Caco-2 (cell line): ENCODE measurements around the gene SLC29A3. TPM values are rescaled to one million over a fixed set of nuclear protein-coding genes. Genes with fewer than 3 reads are reported as not detected.

Source experiments
- BruUV-seq: library from RNA; stranded (reverse); fragments of 400-500 nt; replicated peaks from 2 replicates; lab custom pipeline; 2021; lab: Mats Ljungman, UMichigan
- CTCF ChIA-PET: fragments of 300-600 bp; sonication (Branson Sonifier 250); formaldehyde crosslinking; loops from one replicate; lab custom pipeline; 2022; ENCODE audit warnings: antibody characterized with exemption; lab: Charles Lee
- POLR2A ChIA-PET: fragments of 300-600 bp; sonication (Branson Sonifier 250); formaldehyde crosslinking; loops from one replicate; lab custom pipeline; 2022; ENCODE audit warnings: antibody characterized with exemption; lab: Charles Lee
- DNase-seq, 2 experiments: peaks; one replicate each; pipeline versions ENCODE4 v3.0.0 to v3.0.0-alpha.2; 2020 to 2022
- H3K27me3 ChIP-seq: replicated peaks from 2 replicates; pipeline ENCODE4 v1.6.0; 2011; ENCODE audit warnings: low read length; ENCODE audit not compliant: control insufficient read depth, insufficient read depth
- H3K36me3 ChIP-seq: 2 replicates; pipeline ENCODE4 v1.5.1; 2011; ENCODE audit warnings: low read length; ENCODE audit not compliant: control insufficient read depth, insufficient read depth
- H3K4me1 ChIP-seq: fragments of 250-450 bp; sonication (Bioruptor Pico); 2 replicates; pipeline ENCODE4 v1.5.1; 2020; ENCODE audit warnings: mild to moderate bottlenecking
- H3K4me3 ChIP-seq: 2 replicates; pipeline ENCODE4 v1.5.1; 2011; ENCODE audit warnings: low read depth, mild to moderate bottlenecking, control low read depth, low read length
- H3K9me3 ChIP-seq: fragments of 250-450 bp; sonication (Bioruptor Pico); 2 replicates; pipeline ENCODE4 v1.5.1; 2020; ENCODE audit warnings: mild to moderate bottlenecking, moderate library complexity
- H3K27ac Mint-ChIP-seq: one replicate; pipeline ENCODE4 v1.8.0; 2022; ENCODE audit warnings: mixed read lengths; ENCODE audit not compliant: unreplicated experiment
- H3K27me3 Mint-ChIP-seq: one replicate; pipeline ENCODE4 v1.8.0; 2022; ENCODE audit warnings: mixed read lengths; ENCODE audit not compliant: insufficient read depth, unreplicated experiment
- H3K36me3 Mint-ChIP-seq: one replicate; pipeline ENCODE4 v1.8.0; 2022; ENCODE audit warnings: mild to moderate bottlenecking, mixed read lengths; ENCODE audit not compliant: insufficient read depth, unreplicated experiment
- H3K4me1 Mint-ChIP-seq: one replicate; pipeline ENCODE4 v1.8.0; 2022; ENCODE audit warnings: low read depth, mixed read lengths; ENCODE audit not compliant: unreplicated experiment
- H3K4me3 Mint-ChIP-seq: one replicate; pipeline ENCODE4 v1.8.0; 2022; ENCODE audit warnings: mild to moderate bottlenecking, moderate library complexity, mixed read lengths; ENCODE audit not compliant: unreplicated experiment
- H3K9me3 Mint-ChIP-seq: one replicate; pipeline ENCODE4 v1.8.0; 2022; ENCODE audit warnings: mixed read lengths; ENCODE audit not compliant: unreplicated experiment
- CTCF ChIP-seq, 2 experiments: fragments of 200-600 bp in 1 of 2; IDR thresholded peaks; 1 replicate in 1 of 2; 2 replicates in 1 of 2; pipeline versions ENCODE4 v1.5.1 to v1.8.0; 2011 to 2022; ENCODE audit warnings: antibody characterized with exemption in 1 of 2, control low read depth in 1 of 2, inconsistent platforms in 1 of 2, low read depth in 1 of 2, low read length in 1 of 2, mild to moderate bottlenecking in 1 of 2, moderate library complexity in 1 of 2; ENCODE audit not compliant: insufficient read depth in 1 of 2, severe bottlenecking in 1 of 2, unreplicated experiment in 1 of 2
- intact Hi-C: fragments of 100-400 bp; cut with micrococcal nuclease; formaldehyde crosslinking; loops from one replicate; pipeline ENCODE4 v1.10.0; 2022; ENCODE audit not compliant: unreplicated experiment
- total RNA-seq: library from RNA; stranded (reverse); gene quantifications from 2 replicates; pipeline ENCODE4 v1.2.3, GENCODE V29; 2022

Gene SLC29A3
- total RNA-seq, 1 experiment from 2014 or later, result 20.7 TPM

DNA sequence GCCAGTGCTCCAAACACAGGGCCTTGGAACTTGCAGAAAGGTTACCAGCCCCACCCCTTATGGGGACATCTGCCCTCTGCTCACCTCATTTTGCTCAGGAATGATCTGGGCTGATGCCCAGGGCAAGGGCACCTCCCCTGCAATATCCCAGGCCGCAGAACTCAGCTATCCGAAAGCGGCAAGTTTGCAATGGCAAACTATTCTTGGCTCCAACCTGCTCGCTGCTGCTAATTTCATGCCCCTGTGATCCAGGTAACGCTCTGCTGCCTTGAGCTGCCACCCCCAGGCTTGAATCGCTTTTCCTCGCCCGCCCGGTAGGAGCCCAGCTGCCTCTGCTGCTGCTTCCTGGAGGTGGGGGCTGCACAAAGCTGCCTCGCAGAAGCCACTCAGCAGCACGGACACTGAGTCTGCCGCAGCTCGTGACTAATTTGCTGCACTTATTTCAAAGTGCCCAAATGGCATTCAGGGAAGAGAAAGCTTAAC, 18.2 kb downstream of the SLC29A3 start:
- BruUV-seq, result no TSS peak
- Mint-ChIP-seq H3K4me1 (peaks cover 68% of the 10 kb centered on the region), H3K27me3 (no peaks in the 10 kb centered on the region), H3K27ac (peak overlapping the region; percentile 93), H3K4me3 (no peak overlapping the region), H3K36me3 (peaks cover 20% of the 10 kb centered on the region), H3K9me3 (no peaks in the 10 kb centered on the region)
- DNase-seq, result no peak
- TF ChIP-seq CTCF (IDR thresholded peaks at IDR 0.05; ENCODE audit: insufficient read depth in 1 of 2, low read depth in 1 of 2, low read length in 1 of 2, severe bottlenecking in 1 of 2, unreplicated experiment in 1 of 2), result no peak
- Histone ChIP-seq H3K4me1 (peaks cover 92% of the 10 kb centered on the region), H3K36me3 (no peaks in the 10 kb centered on the region; the same call in 1 of the 2 replicates), H3K4me3 (no peak overlapping the region), H3K9me3 (no peaks in the 10 kb centered on the region), H3K27me3 (no peaks in the 10 kb centered on the region)
- ChIA-PET CTCF (interaction anchor here (5.4 kb wide), 1 partner anchor 18 kb away, joined by 38 read pairs; the partner anchor contains the start of gene SLC29A3), POLR2A (no interaction called here)
- intact Hi-C loops, result no loop called here

GRCh38 chr10:71338728-71339495, 19.9 kb downstream of the SLC29A3 start:
- TF ChIP-seq CTCF (IDR thresholded peaks at IDR 0.05; ENCODE audit: insufficient read depth in 1 of 2, low read depth in 1 of 2, low read length in 1 of 2, severe bottlenecking in 1 of 2, unreplicated experiment in 1 of 2), result no peak
- POLR2A ChIA-PET, result interaction anchor here (0.5 to 2.1 kb wide), 2 partner anchors 19 to 57 kb away, joined by 3 to 13 read pairs; partner anchors contain the start of gene SLC29A3
- Mint-ChIP-seq H3K9me3 (no peaks in the 10 kb centered on the region), H3K4me1 (peaks cover 75% of the 10 kb centered on the region), H3K27me3 (no peaks in the 10 kb centered on the region), H3K36me3 (peaks cover 20% of the 10 kb centered on the region), H3K4me3 (no peak overlapping the region), H3K27ac (peak overlapping the region; percentile 93)
- CTCF ChIA-PET, result interaction anchor here (0.9 to 5.4 kb wide), 2 partner anchors 19 to 38 kb away, joined by 3 to 38 read pairs; partner anchors contain the start of gene SLC29A3
- Histone ChIP-seq H3K27me3 (no peaks in the 10 kb centered on the region), H3K4me3 (no peak overlapping the region), H3K9me3 (no peaks in the 10 kb centered on the region), H3K4me1 (peaks cover 98% of the 10 kb centered on the region), H3K36me3 (no peaks in the 10 kb centered on the region; the same call in 1 of the 2 replicates)
- DNase-seq, result peak; percentile 62 to 87
- no TSS peak for BruUV-seq
- intact Hi-C loops, result no loop called here

- Mint-ChIP-seq H3K4me3 (peak overlapping the region; percentile 28), H3K9me3 (no peaks in the 10 kb centered on the region), H3K36me3 (peaks cover 20% of the 10 kb centered on the region), H3K4me1 (peaks cover 73% of the 10 kb centered on the region), H3K27me3 (no peaks in the 10 kb centered on the region), H3K27ac (peak overlapping the region; percentile 93)
- no peak for TF ChIP-seq CTCF (IDR thresholded peaks at IDR 0.05; ENCODE audit: insufficient read depth in 1 of 2, low read depth in 1 of 2, low read length in 1 of 2, severe bottlenecking in 1 of 2, unreplicated experiment in 1 of 2)
- peak; percentile 91 to 98 for DNase-seq
- Histone ChIP-seq H3K4me1 (peaks cover 100% of the 10 kb centered on the region), H3K4me3 (no peak overlapping the region), H3K36me3 (no peaks in the 10 kb centered on the region; the same call in 1 of the 2 replicates), H3K9me3 (no peaks in the 10 kb centered on the region), H3K27me3 (no peaks in the 10 kb centered on the region)
- CTCF ChIA-PET, result interaction anchor here (0.9 to 5.4 kb wide), 2 partner anchors 20 to 35 kb away, joined by 4 to 38 read pairs; partner anchors contain the start of gene SLC29A3
- BruUV-seq, result no TSS peak
- intact Hi-C loops, result loop anchor here (1.0 kb wide), 1 partner anchor 37 kb away; no protein-coding TSS in a partner anchor
- POLR2A ChIA-PET, result interaction anchor here (0.5 to 2.1 kb wide), 3 partner anchors 21 to 56 kb away, joined by 3 to 13 read pairs (median 6); partner anchors contain the start of gene SLC29A3
Measured at GRCh38 chr10:71339796-71340589, 20.9 kb downstream of the SLC29A3 start.
